Mesenchymal stem cell (in vitro differentiated cells and primary cell): Measurements from ENCODE around the gene ROBO1.
A peak's percentile ranks its signal among the peaks of the same experiment; 100 is the strongest.

ENCODE experiments used
- DNase-seq: peaks from one replicate; pipeline ENCODE4 v3.0.0-alpha.2; 2013
- H2AFZ ChIP-seq: one replicate; pipeline ENCODE4 v1.6.1; 2013; ENCODE audit warnings: low read depth, mild to moderate bottlenecking, control low read depth, inconsistent platforms, low read length, moderate library complexity
- H2AK5ac ChIP-seq: 2 replicates; pipeline ENCODE4 v1.6.1; 2013; ENCODE audit warnings: low read length, moderate library complexity, mild to moderate bottlenecking, inconsistent platforms; ENCODE audit not compliant: severe bottlenecking
- H2BK120ac ChIP-seq: one replicate; pipeline ENCODE4 v1.6.1; 2013; ENCODE audit warnings: low read depth, mild to moderate bottlenecking, inconsistent platforms, low read length, moderate library complexity
- H2BK12ac ChIP-seq, 2 experiments: one replicate each; pipeline ENCODE4 v1.6.1; 2013; ENCODE audit warnings: inconsistent platforms in 2 of 2, low read length in 2 of 2, mild to moderate bottlenecking in 2 of 2, moderate library complexity in 2 of 2, control low read depth in 1 of 2
- H2BK15ac ChIP-seq: one replicate; pipeline ENCODE4 v1.6.1; 2013; ENCODE audit warnings: mild to moderate bottlenecking, low read depth, inconsistent platforms; ENCODE audit not compliant: poor library complexity, severe bottlenecking
- H2BK5ac ChIP-seq: 2 replicates; pipeline ENCODE4 v1.6.1; 2013; ENCODE audit warnings: low read depth, mild to moderate bottlenecking, low read length, control low read depth, inconsistent platforms; ENCODE audit not compliant: poor library complexity, severe bottlenecking
- H3K14ac ChIP-seq, 2 experiments: one replicate each; pipeline ENCODE4 v1.6.1; 2013; ENCODE audit warnings: inconsistent platforms in 2 of 2, low read length in 2 of 2, control low read depth in 1 of 2, mild to moderate bottlenecking in 1 of 2, moderate library complexity in 1 of 2
- H3K18ac ChIP-seq, 2 experiments: one replicate each; pipeline ENCODE4 v1.6.1; 2013; ENCODE audit warnings: inconsistent platforms in 2 of 2, low read length in 2 of 2, control low read depth in 1 of 2, low read depth in 1 of 2, mild to moderate bottlenecking in 1 of 2
- H3K23ac ChIP-seq, 2 experiments: one replicate each; pipeline ENCODE4 v1.6.1; 2013; ENCODE audit warnings: inconsistent platforms in 2 of 2, low read length in 2 of 2, mild to moderate bottlenecking in 2 of 2, moderate library complexity in 2 of 2, control low read depth in 1 of 2
- H3K27ac ChIP-seq: 2 replicates; pipeline ENCODE4 v1.5.1; 2013; ENCODE audit warnings: mild to moderate bottlenecking, moderate library complexity, low read length, control low read depth, inconsistent platforms; ENCODE audit not compliant: poor library complexity, severe bottlenecking
- H3K27me3 ChIP-seq, 2 experiments: 2 replicates each; pipeline versions ENCODE4 v1.6.1 to v1.7.0; 2013; ENCODE audit warnings: low read length in 2 of 2, mild to moderate bottlenecking in 2 of 2, moderate library complexity in 2 of 2, control low read depth in 1 of 2, inconsistent platforms in 1 of 2; ENCODE audit not compliant: control insufficient read depth in 1 of 2, insufficient read depth in 1 of 2
- H3K36me3 ChIP-seq, 2 experiments: 2 replicates each; pipeline versions ENCODE4 v1.6.1 to v1.7.0; 2013; ENCODE audit warnings: low read length in 2 of 2, control low read depth in 1 of 2, inconsistent platforms in 1 of 2, low read depth in 1 of 2, mild to moderate bottlenecking in 1 of 2; ENCODE audit not compliant: insufficient read depth in 2 of 2, control insufficient read depth in 1 of 2
- H3K4ac ChIP-seq, 2 experiments: one replicate each; pipeline ENCODE4 v1.6.1; 2013; ENCODE audit warnings: inconsistent platforms in 2 of 2, low read length in 2 of 2, mild to moderate bottlenecking in 2 of 2, moderate library complexity in 2 of 2, control low read depth in 1 of 2, low read depth in 1 of 2
- H3K4me1 ChIP-seq: 2 replicates; pipeline ENCODE4 v1.6.1; 2013; ENCODE audit warnings: low read depth, low read length, control low read depth; ENCODE audit not compliant: control insufficient read depth, insufficient read depth
- H3K4me2 ChIP-seq: 2 replicates; pipeline ENCODE4 v1.6.1; 2013; ENCODE audit warnings: low read length, mild to moderate bottlenecking, inconsistent platforms; ENCODE audit not compliant: poor library complexity, severe bottlenecking
- H3K4me3 ChIP-seq, 2 experiments: 2 replicates each; pipeline versions ENCODE4 v1.5.1 to v1.7.0; 2013; ENCODE audit warnings: low read length in 2 of 2, mild to moderate bottlenecking in 2 of 2, control low read depth in 1 of 2, low read depth in 1 of 2; ENCODE audit not compliant: insufficient read depth in 1 of 2
- H3K79me1 ChIP-seq: replicated peaks from 2 replicates; pipeline ENCODE4 v1.6.1; 2013; ENCODE audit warnings: mild to moderate bottlenecking, control low read depth, low read length, inconsistent platforms; ENCODE audit not compliant: poor library complexity, severe bottlenecking
- H3K9ac ChIP-seq: 2 replicates; pipeline ENCODE4 v1.7.0; 2013; ENCODE audit warnings: mild to moderate bottlenecking, low read length, moderate library complexity
- H3K9me3 ChIP-seq: 2 replicates; pipeline ENCODE4 v1.7.0; 2013; ENCODE audit warnings: mild to moderate bottlenecking, low read length; ENCODE audit not compliant: control insufficient read depth
- H4K8ac ChIP-seq: one replicate; pipeline ENCODE4 v1.6.1; 2013; ENCODE audit warnings: inconsistent platforms, mild to moderate bottlenecking, low read length, moderate library complexity
- H4K91ac ChIP-seq: one replicate; pipeline ENCODE4 v1.6.1; 2013; ENCODE audit warnings: mild to moderate bottlenecking, low read length, inconsistent platforms
- WGBS: methylation state at CpG from one replicate; pipeline ENCODE4 v1.1.7; 2013; ENCODE audit warnings: mixed read lengths; 5-methylcytosine and 5-hydroxymethylcytosine counted together

The ROBO1 gene

DNA sequence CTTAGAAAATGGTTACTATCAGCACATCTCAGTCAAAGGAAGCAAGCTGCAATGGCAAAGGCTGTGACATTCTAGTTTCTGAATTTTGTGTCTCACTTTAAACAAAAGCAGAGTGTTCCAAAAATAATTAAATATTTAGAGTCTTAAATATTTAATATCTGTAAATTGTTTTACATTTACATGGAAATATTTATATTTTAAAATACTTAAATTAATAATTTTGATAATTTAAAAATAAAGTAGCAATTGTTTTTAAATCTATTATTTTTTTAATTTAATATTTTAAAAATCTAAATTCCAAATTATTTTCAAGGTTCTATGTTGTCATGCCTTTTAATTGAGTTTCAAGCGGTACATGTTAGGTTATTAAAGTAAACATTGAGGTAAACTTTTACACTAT lies 843.1 kb downstream of the ROBO1 start:
- no peaks in the 10 kb centered on the region for H3K36me3 ChIP-seq

DNA sequence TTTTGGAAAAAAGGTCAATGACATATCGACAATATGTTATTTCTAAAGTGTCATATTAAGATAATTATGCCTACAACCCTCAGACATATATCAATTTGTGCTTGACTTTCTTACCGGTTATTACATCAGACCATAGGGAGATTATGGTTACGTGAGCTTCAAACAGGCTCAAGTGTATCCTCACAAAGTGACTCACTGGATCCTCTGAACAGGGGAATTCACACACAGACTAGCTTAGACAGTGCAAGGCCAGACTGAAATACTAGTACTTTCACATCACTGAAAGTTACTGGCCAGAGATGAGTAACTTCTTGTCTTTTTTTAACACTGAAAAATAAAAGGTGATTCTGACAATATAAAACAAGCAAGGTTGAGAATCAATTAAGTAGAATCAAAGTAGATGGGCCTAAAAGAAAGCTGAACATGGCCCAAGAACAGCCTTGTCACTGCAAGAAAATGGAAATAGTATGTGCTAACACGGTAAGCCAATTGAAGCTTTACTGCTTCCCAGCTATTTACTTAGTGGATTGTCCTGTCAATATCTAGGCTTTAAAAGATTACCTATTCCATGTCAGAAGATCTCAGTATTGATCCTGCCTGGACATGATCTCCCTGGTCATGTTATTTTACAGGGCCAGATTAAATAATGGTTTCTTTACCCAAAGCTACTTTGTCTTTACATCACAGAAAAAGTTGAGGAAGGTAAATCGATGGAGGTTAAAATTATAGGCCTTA lies 848.6 kb downstream of the ROBO1 start:
- H3K9me3 ChIP-seq, result no peaks in the 10 kb centered on the region
- H3K27me3 ChIP-seq, result no peaks in the 10 kb centered on the region

More for the DNA sequence above, 843.1 kb downstream of the ROBO1 start:
- H3K18ac ChIP-seq, result no peak overlapping the region
- H3K79me1 ChIP-seq, result peaks cover 7% of the 10 kb centered on the region
- H3K4me1 ChIP-seq, result no peaks in the 10 kb centered on the region
- no peak overlapping the region for H3K23ac ChIP-seq
- no peak overlapping the region for H3K4me2 ChIP-seq
- H2BK120ac ChIP-seq, result no peak overlapping the region
- no peak overlapping the region for H2AK5ac ChIP-seq
- no peak overlapping the region for H2BK5ac ChIP-seq
- no peak overlapping the region for H4K91ac ChIP-seq
- no peak overlapping the region for H2BK15ac ChIP-seq
- H3K9ac ChIP-seq, result no peak overlapping the region
- no peaks in the 10 kb centered on the region for H3K9me3 ChIP-seq
- H3K4me3 ChIP-seq, result no peak overlapping the region
- no peak overlapping the region for H3K4ac ChIP-seq
- DNase-seq, result no peak
- no peaks in the 10 kb centered on the region for H3K27me3 ChIP-seq
- no peak overlapping the region for H2BK12ac ChIP-seq
- no CpG with 5 or more reads among the region's 1 CpG for WGBS
- H3K14ac ChIP-seq, result no peak overlapping the region
- no peak overlapping the region for H4K8ac ChIP-seq
- H3K27ac ChIP-seq, result no peak overlapping the region
- H2AFZ ChIP-seq, result no peak overlapping the region

DNA sequence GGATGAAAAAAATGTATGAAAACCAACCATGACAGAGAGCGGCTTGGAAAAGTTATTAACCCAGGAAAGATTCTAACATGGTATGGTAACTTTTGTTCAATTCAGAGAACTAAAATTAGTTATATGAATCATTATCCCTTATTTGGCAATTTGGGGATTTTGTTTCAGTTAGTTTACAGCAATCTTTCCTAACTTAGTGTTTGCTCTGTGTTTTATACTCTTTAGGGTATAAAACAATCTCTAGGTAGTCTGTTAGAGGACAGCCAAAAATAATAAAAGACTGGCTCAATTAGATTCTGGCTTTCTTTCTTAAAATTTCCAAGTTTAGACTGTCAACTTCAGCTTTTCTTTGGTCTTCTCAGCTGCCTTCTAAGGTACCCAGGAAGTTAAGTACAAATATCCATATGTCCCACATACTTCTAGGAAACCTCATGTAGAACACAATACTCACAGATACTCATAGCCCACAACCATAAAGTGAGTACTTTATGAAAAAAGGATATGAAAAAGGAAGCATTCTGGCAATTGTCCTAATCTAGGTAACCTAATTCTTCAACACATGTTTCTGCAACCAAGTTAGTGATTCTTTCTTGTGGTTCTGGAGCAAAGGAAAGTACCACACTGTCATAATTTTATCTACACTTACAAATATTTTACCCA lies 849.3 kb downstream of the ROBO1 start:
- Histone ChIP-seq H3K4ac (no peak overlapping the region), H3K27me3 (no peaks in the 10 kb centered on the region), H3K79me1 (peaks cover 4% of the 10 kb centered on the region), H2AFZ (no peak overlapping the region), H3K27ac (no peak overlapping the region), H2BK120ac (no peak overlapping the region), H2BK12ac (no peak overlapping the region), H3K4me1 (peaks cover 1% of the 10 kb centered on the region), H2BK15ac (no peak overlapping the region), H4K8ac (no peak overlapping the region), H4K91ac (no peak overlapping the region), H3K4me2 (no peak overlapping the region), H2AK5ac (no peak overlapping the region), H3K4me3 (no peak overlapping the region), H2BK5ac (no peak overlapping the region), H3K36me3 (no peaks in the 10 kb centered on the region), H3K23ac (no peak overlapping the region), H3K9ac (peak overlapping the region; percentile 14), H3K9me3 (no peaks in the 10 kb centered on the region), H3K14ac (no peak overlapping the region), H3K18ac (no peak overlapping the region)
- WGBS, result no CpG with 5 or more reads among the region's 1 CpG
- DNase-seq, result peak; percentile 51

More for the DNA sequence above, 848.6 kb downstream of the ROBO1 start:
- no peak overlapping the region for H3K27ac ChIP-seq
- peaks cover 1% of the 10 kb centered on the region for H3K4me1 ChIP-seq
- DNase-seq, result peak; percentile 95
- H2AFZ ChIP-seq, result no peak overlapping the region
- H2BK12ac ChIP-seq, result no peak overlapping the region
- H3K4ac ChIP-seq, result no peak overlapping the region
- H3K79me1 ChIP-seq, result peaks cover 4% of the 10 kb centered on the region
- no peak overlapping the region for H3K18ac ChIP-seq
- no peak overlapping the region for H3K14ac ChIP-seq
- H3K36me3 ChIP-seq, result no peaks in the 10 kb centered on the region
- WGBS, result 39% methylated on average over 3 of the region's 5 CpGs
- H3K4me3 ChIP-seq, result no peak overlapping the region
- no peak overlapping the region for H4K91ac ChIP-seq
- H2BK120ac ChIP-seq, result no peak overlapping the region
- peak overlapping the region; percentile 26 for H3K9ac ChIP-seq
- no peak overlapping the region for H2AK5ac ChIP-seq
- H3K23ac ChIP-seq, result no peak overlapping the region
- H3K4me2 ChIP-seq, result no peak overlapping the region
- no peak overlapping the region for H2BK15ac ChIP-seq
- H4K8ac ChIP-seq, result no peak overlapping the region
- H2BK5ac ChIP-seq, result no peak overlapping the region

DNA sequence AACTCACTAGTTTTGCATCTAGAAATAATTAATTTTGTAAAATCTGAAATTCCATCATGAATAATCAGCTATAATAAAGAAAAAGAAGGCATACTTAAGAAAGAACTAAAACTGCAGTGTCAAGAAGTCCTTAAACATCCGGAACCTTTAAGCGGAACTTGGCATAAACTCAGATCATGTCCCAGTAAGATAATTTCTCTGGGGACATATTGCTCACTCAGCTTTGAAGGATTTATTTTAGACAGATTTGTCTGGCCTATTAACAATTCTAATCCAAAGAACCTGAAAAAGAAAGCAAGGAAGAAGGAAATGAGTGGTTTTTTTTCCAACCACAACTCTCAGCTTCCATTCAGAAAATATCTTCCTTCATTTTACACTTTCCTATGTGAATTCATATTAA lies 850.3 kb downstream of the ROBO1 start:
- WGBS, result 86% methylated on average over 2 of the region's 2 CpGs

More for the DNA sequence above, 850.3 kb downstream of the ROBO1 start:
- no peak overlapping the region for H3K18ac ChIP-seq
- no peak overlapping the region for H2BK15ac ChIP-seq
- H3K36me3 ChIP-seq, result no peaks in the 10 kb centered on the region
- H3K79me1 ChIP-seq, result peaks cover 4% of the 10 kb centered on the region
- no peak overlapping the region for H3K4me3 ChIP-seq
- H3K9ac ChIP-seq, result peak overlapping the region; percentile 14
- H2AK5ac ChIP-seq, result no peak overlapping the region
- H2BK12ac ChIP-seq, result no peak overlapping the region
- no peak overlapping the region for H2BK120ac ChIP-seq
- DNase-seq, result no peak
- no peak overlapping the region for H3K4me2 ChIP-seq
- H3K4ac ChIP-seq, result no peak overlapping the region
- no peak overlapping the region for H3K27ac ChIP-seq
- H3K9me3 ChIP-seq, result no peaks in the 10 kb centered on the region
- no peak overlapping the region for H3K14ac ChIP-seq
- H2BK5ac ChIP-seq, result no peak overlapping the region
- no peak overlapping the region for H3K23ac ChIP-seq
- H4K91ac ChIP-seq, result no peak overlapping the region
- H3K27me3 ChIP-seq, result no peaks in the 10 kb centered on the region
- H4K8ac ChIP-seq, result no peak overlapping the region
- H2AFZ ChIP-seq, result no peak overlapping the region
- H3K4me1 ChIP-seq, result peaks cover 1% of the 10 kb centered on the region
